DMS153 treated with DMSO at 0.1 percent for 48 hours (cell line): ENCODE data around the gene INS.

ENCODE experiments used
- DNase-seq: peaks from one replicate; lab custom pipeline; 2025; ENCODE audit not compliant: unreplicated experiment; lab: John Stamatoyannopoulos, UW

INS gene

DNA sequence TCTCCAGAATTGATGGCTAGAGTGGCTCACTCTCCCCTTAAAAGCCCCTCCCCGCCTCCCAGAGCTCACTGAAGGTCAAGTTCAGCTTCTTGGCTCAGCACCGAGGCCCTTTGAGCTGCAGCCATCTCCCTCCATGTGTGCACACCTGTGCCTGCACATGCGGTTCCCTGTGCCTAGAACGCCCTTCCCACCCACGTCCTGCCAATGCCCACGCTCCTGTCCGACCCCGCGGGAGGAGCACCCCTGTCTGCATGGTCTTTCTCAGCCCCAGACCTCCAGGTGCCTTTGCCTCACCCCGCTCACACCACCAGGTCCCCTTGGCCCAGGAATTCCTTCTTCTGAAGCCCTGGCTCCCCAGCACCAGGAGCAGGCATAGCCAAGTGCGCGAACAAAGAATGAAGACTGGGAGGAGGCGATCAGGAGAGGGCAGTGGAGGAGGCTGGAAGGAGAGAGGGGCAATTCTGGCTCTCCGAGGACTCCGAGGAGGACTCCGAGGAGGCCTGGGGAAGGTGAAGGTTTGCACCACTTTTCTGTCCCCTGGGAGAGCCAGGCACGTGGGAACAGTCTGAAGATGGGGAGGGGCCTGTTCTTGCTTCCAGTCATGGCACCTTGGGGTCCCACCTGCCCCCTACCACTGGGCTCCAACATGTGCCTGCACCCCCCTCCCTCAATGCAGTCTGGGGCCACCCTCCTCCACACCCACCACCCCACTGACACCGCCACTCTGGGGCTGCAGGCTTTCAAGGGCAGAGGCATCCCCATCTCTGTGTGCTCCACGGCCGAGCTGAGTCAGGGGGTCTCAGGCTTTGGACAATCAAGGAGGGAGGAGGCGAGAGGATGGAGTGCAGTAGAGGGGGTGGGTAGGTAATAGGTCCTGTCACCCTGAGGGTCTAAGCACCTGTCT is 39.5 kb downstream of the INS start:
- no peak for DNase-seq

DNA sequence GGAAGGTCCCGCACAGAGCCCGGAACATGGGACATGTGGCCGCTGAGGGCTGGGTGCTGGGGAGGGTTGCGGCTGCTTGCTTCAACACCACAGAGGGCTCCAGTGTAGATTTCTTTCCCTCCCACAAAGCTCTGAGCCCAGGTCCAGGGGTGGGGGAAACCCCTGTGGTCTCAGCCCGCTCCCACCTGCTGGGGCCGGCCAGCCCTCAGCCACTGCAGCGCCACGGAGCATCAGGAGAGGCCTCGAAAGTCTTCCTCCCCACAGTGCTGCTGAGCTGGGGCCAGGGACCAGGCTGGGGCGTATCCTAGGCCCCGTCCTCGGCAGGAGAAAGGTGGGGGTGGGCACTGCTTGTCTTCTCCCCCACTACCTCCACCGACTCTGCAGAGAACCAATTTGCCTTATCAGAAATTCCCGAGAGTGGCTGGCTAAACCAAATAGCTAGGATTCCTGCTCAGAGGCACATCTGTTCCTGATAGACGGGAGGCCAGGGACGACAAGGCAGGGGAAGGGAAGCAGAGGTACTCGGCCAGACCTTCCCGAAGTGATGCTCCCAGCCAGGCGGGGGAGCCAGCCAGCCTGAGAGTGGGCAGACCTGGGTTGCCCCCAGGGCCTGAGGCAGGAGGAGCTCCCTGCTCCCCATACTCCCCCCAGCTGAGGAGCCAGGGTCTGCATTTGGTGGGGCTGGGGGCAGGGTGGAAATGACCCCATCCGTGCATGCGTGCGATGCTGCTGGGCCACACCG is 40.5 kb downstream of the INS start:
- no peak for DNase-seq

DNA sequence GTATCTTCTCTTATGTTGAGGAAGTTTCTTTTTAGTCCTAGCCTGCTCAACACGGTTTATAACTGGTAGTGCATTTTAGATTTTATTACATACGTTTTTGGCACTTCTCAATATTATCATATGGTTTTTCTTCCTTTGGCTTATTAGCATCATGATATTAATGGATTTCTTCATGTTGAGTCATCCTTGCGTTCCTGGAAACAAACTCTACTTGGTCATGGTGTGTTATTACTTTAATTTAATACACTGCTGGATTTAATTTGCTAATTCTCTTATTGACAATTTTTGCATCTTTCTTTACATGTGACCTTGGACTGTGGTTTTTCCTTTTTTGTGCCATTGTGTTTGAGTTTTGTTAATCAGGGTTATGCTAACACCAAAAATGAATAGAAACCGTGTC is 42.3 kb downstream of the INS start:
- DNase-seq, result no peak

DNA sequence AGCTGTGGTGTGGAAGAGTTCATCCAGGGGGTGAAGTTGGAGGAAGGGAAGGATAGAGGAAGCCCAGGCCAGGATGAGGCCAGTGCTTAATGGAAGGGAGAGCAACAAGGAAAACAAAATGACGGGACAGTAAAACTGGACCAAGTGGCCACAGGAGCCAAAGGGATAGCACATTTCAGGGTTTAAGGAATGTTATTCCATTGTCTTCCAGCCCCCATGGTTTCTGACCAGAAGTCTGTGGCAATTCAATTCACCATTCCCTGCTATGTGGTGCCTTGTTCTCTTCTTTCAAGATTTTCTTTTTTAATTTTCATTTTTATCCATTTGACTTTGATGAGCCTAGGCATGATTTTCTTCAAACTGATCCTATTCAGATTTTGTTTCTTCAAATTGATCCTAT is 44.3 kb downstream of the INS start:
- DNase-seq, result no peak

DNA sequence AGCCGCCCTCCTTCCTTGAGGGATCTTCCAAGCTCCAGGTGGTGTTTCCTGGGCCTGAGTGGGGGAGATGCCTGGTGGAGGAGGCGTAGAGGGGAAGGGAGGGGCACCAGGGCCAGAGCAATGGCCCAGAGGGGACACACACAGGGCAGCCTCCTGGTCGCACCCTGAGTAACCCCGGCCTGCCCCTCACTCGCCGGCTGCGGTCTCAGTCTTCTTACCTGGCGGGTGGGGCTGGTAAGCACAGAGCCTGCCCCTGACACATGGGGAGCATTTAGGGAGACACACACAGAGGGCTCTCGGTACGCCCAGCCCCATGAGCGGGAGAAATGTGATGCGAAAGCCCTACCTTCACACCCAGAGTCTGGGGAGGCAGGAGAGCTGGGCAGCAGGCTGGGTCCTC is 45.7 kb downstream of the INS start:
- DNase-seq, result no peak

DNA sequence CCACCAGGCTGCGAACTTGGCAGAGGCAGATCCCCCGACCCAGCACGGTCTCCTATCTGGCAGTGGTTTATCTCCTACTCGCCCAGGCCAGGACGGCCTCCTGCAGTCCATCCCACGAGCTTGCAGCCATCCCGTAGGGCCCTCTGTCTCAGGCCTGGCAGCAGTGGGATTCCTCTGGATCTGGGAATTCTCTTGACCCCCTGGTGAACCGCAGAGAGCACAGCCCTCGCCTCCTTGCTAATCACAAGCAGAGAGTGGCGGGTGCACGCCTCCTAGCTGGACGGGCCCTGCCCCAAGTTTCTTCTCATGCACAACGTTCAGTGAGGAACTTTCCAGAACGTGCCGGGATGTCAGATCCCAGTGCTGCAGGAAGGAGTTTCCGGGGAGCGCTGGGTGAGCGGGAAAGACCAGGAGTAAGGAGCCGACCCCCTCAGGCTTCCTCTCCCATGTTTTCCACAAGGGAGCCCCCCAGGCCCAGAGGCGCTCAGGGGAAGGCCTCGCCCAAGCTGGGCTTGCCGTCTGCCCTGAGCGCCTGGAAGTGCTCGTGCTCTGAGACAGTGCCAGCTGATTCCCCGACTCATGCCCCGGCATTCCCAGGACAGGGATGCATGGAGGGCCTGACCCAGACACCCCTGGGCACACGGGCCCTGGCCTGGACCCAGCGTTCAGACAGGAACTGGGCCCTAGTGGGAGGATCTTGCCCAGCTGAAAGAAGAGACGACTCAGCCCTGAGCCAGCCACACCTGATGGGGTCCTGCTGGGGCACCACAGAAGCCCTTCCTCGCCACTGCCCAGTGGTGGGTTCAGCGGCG is 46.4 kb downstream of the INS start:
- DNase-seq, result no peak

DNA sequence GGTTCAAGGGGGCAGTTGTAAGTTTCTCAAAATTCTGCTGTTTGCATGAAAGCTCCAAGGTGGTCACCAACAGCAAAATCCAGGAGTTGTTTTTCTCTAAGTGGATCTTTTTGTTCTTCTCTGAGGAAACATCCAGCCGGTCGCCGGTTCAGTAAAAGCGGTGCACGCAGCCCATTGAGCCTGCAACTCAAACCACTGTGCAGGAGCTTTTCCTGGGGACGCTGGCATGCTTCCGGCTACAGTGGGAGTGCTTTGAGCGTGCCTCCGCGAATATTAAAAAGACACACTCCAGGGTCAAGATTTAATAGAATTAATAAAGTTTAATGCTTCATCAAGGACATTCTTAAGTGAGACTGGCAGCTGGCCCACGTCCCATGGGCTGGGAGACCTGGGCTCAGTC is 47.2 kb downstream of the INS start:
- no peak for DNase-seq

DNA sequence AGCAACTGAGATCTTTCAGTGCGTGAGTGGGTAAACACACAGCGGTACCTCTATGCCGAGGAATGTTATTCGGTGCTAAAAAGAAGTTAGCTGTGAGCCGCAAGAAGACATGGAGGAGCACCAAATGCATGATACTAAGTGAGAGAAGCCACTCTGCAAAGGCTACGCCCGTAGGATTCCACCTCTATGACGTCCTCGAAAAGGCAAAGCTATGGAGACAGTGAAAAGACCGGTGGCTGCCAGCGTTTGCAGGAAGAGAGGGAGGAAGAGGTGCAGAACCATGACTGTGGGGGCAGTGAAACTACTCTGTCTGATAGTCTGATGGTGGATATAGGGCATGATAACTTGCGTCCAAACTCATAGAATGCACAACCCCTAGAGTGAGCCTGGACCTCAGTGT is 50.5 kb downstream of the INS start:
- DNase-seq, result no peak
